IPS-18c (cell line): Measurements from ENCODE around the gene KIRREL1.
"Not testable (repeated sequence)": the region's sequence is repeated elsewhere in the genome, so short reads cannot be mapped to it uniquely, and the experiment has no call there.

Source experiments
- H3K4me3 ChIP-seq: 2 replicates; pipeline ENCODE4 v1.7.0; 2013; ENCODE audit warnings: low read depth, mild to moderate bottlenecking, low read length, moderate library complexity; ENCODE audit not compliant: insufficient read depth
- H3K9me3 ChIP-seq: one replicate; pipeline ENCODE4 v1.6.1; 2013; ENCODE audit warnings: mild to moderate bottlenecking, low read length, moderate library complexity; ENCODE audit not compliant: control insufficient read depth, insufficient read depth

The KIRREL1 gene

GRCh38 chr1:158124034-158124433 is 130.6 kb downstream of the KIRREL1 start:
- no peak overlapping the region for H3K4me3 ChIP-seq
- H3K9me3 ChIP-seq: peaks cover 2% of the 10 kb centered on the region

DNA sequence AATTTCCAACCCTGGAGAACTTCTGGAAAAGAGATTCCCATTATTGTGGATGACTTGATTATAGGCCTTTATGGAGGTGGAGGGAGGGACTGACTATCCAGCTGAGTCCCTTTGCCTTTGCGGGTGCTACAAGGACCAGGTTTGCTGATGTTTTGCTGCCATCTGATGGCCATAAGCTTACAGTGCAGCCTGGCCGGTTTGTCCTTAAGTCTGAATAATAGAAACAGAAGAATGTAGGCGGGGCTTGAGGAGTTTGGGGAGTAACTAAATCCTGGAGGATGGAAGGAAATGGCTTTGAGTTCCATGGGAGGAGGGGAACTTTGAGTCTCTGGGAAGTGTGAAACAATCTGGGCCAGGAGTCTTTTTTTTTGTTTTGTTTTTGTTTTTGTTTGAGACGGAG is 131.6 kb downstream of the KIRREL1 start:
- Histone ChIP-seq H3K9me3 (peaks cover under 1% of the 10 kb centered on the region), H3K4me3 (no peak overlapping the region)

GRCh38 chr1:158126425-158126824 is 133.0 kb downstream of the KIRREL1 start:
- H3K9me3 ChIP-seq: no peaks in the 10 kb centered on the region
- no peak overlapping the region for H3K4me3 ChIP-seq

DNA sequence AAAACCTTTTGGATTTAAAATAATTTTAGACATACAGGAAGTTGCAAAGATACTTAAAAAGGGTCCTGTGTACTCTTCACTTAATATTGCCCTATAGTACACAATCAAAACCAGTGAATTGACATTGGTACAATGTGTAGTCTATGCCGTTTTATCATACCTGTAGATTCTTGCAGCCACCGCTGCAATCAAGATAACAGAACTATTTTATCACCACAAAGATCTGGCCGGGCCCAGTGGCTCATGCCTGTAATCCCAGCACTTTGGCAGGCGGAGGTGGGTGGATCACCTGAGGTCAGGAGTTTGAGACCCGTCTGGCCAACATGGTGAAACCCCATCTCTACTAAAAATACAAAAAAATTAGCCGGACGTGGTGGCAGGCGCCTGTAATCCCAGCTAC is 135.1 kb downstream of the KIRREL1 start:
- not testable (repeated sequence) for H3K4me3 ChIP-seq, H3K9me3 ChIP-seq

DNA sequence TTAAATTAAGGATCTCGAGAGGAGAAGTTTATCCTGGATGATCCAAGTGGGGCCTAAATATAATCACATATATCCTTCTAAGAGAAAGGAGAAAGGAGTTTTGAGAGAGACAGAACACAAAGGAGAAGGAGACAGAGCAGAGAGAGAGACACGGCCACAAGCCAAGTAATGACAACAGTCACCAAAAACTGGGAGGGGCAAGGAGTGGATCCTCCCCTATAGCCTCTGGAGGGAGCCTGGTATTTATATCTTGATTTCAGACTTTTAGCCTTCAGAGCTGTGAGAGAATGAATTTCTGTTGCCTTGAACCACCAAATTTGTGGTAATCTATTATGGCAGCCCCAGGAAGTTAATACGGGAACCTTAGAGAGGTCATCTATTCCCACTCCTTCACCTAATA is 137.8 kb downstream of the KIRREL1 start:
- Histone ChIP-seq H3K9me3 (no peaks in the 10 kb centered on the region), H3K4me3 (no peak overlapping the region)

DNA sequence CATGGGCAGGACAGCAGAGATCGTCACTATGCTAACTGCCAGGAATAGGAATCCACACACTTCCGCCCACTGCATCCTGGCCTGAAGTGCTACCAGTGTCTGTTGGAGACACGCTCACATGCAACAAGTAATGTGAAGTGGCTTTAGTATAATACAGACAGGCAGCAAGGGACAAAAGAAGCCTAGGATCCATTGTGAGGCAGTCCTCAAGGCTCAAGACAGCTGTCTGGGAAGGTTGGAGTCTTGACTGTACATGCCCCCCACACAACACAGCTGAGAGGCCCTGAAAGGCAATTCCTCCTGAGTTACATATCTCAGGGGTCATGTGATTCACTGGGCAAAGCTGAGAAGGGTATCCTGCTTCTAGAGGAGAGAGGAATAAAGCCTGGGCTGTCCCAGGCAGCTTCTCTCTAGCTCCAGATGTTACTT is 147.3 kb downstream of the KIRREL1 start:
- H3K4me3 ChIP-seq: no peak overlapping the region
- no peaks in the 10 kb centered on the region for H3K9me3 ChIP-seq

GRCh38 chr1:158145173-158145719 is 151.8 kb downstream of the KIRREL1 start:
- no peaks in the 10 kb centered on the region for H3K9me3 ChIP-seq
- H3K4me3 ChIP-seq: no peak overlapping the region

DNA sequence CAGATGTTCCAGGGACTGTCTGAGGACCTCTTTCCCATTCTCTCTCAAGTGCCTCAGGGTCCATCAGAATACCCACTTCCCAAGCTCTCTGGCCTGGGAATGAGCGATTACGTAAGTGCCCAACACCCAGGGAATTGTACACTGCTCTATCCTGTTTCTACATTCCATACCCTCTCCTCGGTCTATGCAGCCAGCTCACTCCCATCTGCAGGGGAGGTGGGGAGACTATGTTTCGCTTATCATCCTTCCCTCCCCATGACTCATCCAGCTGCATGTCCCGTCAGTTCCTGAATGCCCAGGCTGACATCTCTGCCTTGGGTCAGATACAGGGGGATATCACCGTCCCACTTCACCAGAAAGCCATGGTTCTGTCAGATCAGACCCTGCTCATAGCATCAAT is 152.7 kb downstream of the KIRREL1 start:
- Histone ChIP-seq H3K9me3 (no peaks in the 10 kb centered on the region), H3K4me3 (no peak overlapping the region)

GRCh38 chr1:158146739-158147138 is 153.3 kb downstream of the KIRREL1 start:
- Histone ChIP-seq H3K9me3 (no peaks in the 10 kb centered on the region), H3K4me3 (no peak overlapping the region)

- Histone ChIP-seq H3K4me3 (no peak overlapping the region), H3K9me3 (no peaks in the 10 kb centered on the region)
These were observed 154.0 kb downstream of the KIRREL1 start for GRCh38 chr1:158147401-158147800.

GRCh38 chr1:158147869-158148268 is 154.4 kb downstream of the KIRREL1 start:
- no peak overlapping the region for H3K4me3 ChIP-seq
- no peaks in the 10 kb centered on the region for H3K9me3 ChIP-seq

- no peak overlapping the region for H3K4me3 ChIP-seq
- no peaks in the 10 kb centered on the region for H3K9me3 ChIP-seq
These were observed 155.0 kb downstream of the KIRREL1 start for GRCh38 chr1:158148468-158148867.

GRCh38 chr1:158149175-158149574 is 155.7 kb downstream of the KIRREL1 start:
- no peaks in the 10 kb centered on the region for H3K9me3 ChIP-seq
- peak overlapping the region; percentile 15; the same call in 1 of the 2 replicates for H3K4me3 ChIP-seq
